DMS79 treated with DMSO at 0.1 percent for 48 hours (cell line): ENCODE measurements around the gene PNPLA2.

Source experiments
- DNase-seq: peaks from one replicate; lab custom pipeline; 2025; lab: John Stamatoyannopoulos, UW

PNPLA2 gene

DNA sequence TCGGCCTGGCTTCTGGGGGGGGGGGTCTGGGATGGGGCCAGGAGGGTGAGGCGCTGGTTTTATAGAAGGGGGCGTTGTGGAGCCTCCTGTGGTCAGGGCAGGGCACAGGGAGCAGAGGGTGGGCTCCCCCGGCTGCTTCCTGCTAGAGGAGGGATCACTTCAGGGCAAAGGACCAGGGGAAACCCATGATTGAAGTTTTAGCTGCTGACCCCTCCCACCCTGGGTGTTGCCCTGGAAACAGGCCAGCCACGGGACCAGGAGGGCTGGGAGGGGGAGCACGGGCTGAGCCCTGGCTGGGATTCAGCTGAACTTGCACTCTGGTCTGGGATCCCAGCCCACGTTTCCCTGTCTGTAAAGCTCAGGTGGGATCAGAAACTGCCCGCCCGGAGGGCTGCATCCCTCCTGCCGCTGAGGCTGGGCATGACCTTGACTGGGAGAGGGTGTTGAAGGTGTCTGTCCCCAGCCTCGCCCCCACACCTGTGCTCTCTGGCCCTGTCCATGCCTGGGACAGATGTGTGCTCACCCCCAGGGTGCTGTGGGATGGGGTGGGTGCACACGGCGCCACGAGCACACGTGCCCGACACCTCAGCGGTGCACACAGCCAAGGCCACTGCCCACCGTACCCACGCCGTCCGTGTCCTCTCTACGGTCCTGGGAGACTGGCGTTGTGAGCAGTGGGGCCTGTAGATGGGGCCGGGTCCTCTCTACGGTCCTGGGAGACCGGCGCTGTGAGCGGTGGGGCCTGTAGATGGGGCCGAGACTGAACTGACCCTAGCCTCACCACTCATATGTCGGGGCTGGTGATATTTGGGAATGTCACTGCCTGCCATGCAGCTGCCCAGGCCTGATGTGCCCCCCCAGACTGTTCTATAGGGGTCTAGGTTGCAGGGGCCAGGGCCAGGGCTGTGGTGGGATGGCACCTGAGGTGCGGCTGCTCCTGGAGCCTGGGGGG lies 26.3 kb downstream of the PNPLA2 start:
- DNase-seq: no peak

DNA sequence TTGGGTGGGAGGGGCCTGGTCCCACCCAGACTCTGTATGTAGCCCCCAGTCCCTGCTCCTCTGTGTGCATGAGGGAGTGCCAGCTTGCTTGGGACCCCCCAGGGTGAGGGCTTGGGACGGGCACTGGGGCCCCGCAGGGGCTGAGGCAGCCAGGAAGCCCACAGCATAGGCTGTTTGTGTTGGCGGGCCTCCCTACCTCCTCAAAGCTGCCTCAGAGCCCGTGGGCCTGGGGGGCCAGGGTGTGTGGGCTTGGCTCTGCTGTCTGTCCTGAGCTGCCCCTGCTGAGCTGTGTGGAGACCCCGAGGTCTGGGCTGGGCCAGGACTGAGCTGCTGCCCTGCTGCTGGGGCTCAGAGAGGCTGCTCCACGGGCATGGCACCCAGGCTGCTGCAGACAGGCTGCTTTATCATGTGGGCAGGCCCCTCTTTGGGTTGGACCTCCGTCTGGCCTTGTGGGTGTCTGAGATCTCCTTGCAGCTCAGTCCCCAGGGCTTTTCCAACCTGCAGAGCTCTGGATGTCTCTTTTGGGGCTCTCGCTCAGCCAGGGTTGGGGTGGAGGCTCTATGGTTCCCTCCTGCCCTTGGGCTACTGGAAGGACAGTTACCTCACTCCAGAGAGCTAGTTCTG lies 27.3 kb downstream of the PNPLA2 start:
- no peak for DNase-seq

DNA sequence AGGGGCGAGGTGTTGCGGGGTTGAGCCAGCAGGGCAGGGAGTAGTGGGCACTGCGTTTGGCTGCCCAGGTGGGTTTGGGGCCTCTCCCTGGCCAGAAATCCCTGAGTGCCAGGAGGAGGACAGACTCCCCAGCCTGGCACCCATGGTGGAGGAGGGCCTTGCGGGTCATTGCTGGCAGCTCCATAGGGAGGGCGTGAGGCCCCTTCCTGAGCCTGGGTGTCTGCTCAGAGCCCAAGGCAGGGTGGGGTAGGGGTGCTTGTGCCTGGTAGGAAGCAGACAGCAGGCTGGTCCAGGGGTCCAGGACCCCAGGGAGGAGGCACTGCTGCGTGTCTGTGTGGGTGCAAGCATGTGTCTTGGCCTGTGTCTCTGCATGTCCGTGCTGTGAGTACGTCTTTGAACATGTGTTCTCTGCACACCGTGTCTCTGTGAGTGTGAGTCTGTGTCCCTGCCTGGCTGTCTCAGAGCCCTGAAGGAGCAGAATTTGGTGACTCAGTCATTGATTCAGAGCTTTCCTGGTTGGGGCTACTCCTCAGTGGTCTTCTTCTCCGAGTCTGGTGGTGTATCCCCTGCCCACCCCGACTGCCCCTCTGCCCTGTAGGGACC lies 27.9 kb downstream of the PNPLA2 start:
- no peak for DNase-seq

DNA sequence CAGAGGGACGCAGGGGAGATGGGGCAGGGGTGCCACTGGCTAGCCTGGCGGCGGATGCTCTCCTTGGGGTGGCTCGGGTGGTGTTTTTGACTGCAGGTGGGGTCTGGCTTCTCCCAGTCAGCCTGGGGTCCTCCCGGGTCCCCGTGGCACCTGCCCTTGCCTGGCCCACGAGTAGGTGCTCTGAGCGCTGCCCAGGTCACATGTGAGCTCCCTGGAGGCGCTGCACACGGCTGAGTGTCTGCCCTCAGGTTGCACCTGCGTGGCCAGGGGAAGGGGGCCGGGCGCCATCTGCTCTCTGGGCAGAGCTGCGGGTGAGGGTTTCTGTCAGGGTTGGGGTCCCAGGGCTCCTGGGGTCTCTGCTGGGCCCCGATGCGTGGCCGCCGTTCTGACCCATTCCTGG lies 29.2 kb downstream of the PNPLA2 start:
- no peak for DNase-seq

DNA sequence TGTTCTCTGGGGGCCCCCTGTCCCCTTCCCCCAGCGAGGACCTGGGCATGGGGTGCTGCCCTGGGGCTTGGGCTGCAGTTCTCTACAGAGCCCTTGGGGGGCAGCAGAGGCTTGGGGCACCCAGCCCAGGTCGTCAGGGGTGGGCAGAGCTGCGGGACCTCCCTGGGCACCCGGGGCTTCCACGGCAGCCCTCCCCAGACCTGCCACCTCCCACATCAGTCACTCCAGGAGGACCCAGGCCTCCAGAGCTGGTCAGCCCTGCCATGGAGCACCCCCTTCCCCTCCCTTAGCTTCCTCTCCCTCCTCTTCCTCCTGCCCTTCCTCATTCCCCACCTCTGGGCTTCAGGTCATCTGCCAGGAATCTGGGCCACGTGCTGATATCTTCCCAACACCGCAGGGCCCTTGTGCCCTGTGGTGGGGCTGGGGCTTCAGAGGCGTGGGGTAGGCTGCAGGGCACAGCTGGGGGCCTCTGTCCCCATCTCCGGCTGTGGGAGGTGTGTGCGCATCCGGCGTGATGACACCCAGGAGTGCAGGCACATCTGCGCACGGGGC lies 29.7 kb downstream of the PNPLA2 start:
- no peak for DNase-seq

DNA sequence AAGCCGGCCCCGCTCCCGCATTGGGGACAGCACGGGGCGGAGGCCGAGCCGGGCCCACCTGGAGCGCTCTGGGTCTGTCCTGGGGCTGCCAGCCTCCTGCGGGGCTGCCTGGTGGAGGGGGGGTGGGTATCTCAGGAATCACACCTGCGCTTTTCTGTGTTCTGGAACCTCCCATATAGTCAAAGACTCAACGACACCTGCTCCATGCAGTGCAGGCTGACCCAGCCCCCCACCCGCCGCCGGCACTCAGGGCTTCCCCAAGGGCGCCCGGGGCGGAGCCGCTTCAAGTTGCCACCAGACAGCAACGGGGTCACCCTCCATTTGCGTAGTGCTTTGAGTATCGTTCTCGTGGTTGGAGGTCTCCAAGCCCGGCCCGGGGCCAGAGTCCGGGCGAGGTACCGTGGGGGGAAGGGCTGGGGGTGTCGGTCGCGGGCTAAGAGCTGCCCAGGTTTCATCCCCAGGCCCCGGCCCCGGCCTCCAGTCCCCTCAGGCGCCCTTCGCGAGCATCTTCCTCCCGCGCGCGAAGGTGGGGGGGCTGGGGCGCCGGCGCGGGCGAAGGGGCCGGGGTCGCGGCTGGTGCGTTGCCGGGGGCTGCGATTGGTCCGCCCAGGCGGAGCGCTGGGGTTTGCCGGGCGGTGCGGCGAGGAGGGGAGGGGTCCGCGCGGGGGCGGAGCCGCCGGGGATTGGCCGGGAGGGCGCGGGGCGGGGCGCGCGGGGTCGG lies 30.6 kb downstream of the PNPLA2 start:
- peak; percentile 20 for DNase-seq

DNA sequence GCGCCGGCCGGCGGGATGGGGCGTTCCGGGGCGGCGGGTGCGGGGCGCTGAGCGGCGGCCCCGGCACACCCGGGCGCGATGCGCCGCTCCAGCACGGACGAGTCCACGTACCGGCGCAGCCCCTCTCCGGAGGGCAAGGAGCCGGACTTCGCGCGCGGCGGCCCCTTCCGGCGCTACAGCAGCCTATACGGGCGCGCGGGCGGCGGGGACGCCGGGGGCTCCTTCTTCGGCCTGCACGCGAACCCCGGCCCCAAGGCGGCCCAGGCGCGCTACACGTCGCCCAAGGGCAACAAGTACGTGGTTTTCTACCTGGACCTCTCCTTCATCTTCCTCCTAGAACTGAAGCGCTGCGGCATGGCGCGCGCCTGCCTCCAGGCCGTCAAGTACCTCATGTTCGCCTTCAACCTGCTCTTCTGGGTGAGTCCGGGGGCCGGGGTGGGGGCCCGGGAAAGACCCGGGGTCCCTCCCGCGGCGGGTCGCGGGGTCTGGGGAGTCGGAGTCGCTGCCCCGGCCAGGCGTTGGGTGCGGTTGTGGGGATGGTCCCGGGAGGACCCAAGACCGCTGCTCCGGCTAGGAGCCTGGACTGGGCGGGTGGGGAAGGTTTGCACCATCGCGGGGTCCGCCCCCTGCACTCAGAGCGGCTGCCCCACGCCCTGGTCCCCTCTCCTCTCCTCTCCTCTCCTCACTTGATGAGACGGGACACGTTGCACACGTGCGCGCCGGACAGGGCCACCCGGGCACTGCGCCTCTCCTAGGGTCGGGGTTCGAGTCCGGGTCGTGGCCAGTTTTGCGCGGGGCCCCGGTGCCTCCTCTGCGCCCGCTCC lies 31.4 kb downstream of the PNPLA2 start:
- DNase-seq: no peak

DNA sequence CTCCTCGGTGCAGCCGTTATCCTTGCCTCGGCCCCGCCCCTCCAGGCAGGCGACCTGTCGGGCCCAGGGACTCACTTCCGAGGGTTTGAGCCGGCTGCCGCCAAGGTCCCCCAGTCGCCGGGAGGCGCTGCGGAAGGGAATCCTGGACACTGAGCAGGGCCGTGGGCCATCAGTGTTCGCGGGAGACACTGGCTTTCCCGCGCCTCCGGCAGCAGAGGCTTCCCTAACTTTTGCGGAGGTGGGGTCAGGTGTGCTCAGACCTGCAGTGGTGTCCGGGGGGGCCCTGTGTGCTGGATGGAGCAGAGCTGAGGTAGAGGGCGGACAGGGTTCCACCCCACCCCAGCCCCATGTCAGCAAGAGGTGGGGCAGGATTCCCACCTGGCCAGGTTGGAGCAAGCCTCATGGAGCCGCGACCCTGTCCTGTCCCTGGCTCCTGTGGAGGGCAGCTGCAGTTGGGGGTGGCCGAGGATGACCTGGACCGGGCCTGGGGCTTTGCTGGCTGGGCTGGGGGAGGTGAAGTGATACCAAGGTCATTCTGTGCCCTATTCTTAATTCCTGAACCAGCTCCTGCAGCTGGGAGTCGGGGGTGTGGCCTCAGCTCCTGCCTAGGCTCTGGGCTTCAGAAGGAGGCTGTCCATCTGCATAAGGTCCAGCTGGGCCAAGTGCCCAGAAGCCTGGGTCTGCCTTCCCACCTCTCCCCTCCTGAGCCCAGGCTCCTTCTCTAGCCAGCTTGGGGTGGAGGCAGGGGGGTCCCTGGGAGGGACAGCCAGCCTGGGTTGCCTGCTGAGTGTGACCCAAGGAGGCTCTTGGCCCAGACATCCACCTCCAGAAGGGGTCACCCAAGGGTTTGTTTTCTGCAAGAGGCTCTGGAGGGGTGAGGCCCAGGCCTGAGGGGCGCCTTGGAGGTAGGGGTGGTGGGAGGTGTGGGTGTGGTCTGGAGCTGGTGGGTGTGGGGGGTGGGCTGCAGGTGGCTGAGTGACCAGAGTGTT lies 32.4 kb downstream of the PNPLA2 start:
- no peak for DNase-seq

DNA sequence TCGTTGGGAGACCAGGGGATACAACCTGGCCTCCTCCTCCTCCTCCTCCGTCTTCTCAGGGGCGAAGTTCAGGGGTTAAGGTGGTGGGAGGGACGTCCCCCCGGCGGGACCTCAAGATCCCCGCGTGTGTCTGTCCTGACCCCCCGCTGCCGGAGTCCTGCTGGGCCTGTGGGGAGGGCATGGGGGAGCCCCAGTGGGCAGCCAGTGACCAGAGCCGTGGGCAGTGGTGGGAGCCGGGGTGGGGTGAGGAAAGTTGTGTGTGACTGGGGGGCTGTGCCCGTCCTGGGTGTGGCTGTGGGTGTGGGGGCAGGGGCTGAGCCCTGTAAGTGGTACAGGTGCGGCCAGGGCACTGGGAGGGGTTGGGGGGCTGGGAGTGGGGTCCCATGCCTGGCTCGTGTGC lies 34.0 kb downstream of the PNPLA2 start:
- DNase-seq: no peak

DNA sequence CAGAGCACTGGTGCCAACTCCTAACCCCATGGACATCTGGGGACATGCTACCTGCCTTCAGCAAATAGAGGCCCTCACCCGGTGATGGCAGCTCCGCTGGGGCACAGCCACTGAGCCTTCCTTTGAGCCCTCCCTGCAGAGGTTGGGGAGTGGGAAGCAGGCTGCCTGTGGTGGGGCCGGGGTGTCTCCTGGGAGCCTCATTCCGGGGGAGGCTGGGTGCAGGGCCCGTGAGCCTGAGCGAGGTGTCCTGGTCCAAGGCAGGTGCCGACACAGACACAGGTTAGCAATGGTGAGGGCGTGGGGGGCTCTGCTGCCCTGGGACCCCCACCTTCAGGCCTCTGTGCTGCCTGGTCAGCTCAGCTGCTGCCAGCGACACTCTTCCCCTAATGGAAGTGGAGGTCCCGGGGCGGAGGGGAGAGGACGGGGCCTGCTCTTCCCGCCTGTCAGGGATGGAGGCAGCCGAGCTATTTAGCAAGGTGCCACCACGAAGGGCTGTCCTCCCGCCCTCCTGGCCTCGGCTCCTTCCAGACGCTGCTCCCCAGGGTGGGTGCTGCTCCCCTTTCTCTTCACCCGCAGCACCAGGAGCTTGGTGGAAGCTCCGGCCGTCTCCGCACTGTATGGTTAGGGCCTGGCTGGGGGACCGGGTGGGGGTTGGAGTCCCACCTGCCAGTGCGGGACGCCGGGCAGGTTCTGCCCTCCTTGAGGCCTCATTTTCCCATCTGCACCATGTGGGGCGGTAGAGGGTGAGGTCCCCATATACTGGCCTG lies 35.2 kb downstream of the PNPLA2 start:
- no peak for DNase-seq

DNA sequence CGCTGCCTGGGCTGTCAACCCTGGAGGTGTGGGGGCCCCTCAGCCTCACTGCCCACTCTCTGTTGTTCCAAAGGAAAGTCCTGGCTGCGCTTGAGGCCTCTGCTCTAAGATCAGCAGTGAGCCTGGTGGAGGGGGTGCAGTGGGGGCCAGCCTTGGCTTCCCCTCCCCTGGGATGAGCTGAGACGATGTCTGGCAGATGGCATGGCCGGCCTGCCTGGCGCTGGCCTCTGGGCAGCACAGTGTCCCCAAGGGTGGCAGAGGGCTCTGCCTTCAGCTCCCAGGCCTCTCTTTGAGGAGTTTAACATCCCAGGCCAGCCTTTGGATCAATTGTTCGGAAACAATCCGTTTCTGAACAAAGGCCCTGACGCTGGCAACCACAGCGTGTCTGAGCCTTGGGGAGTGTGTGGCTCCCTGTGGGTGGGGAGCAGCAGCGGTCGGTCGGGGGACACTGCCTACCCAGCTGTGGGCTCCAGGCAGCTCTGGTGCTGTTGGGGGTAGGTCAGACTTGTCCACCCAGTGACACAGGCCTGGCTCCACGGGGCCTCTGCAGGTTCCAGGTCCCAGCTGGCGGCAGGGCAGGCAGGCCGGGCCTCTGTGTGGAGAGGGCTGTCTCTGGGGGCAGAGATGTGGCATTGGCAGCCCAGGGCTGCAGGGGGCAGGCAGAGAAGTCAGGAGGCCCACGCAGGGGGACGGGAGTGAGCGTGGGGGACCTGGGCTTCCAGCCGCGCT lies 36.1 kb downstream of the PNPLA2 start:
- no peak for DNase-seq

DNA sequence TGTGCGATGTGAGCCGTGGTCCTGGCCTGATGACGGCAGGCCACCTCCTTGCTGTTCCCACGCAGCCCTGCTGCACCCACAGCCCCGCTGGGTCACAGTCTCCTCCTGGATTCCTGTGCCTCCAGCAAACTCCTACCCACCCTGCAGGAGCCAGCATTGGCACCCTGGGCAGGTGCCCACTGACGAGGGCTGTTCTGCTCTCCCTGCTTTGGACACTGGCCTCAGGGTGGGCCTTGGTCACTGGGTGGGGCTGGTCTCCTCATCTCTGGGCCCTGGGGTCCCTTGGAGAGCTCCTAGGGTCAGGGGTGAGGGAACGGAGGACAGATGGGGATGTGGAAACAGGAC lies 36.6 kb downstream of the PNPLA2 start:
- no peak for DNase-seq

DNA sequence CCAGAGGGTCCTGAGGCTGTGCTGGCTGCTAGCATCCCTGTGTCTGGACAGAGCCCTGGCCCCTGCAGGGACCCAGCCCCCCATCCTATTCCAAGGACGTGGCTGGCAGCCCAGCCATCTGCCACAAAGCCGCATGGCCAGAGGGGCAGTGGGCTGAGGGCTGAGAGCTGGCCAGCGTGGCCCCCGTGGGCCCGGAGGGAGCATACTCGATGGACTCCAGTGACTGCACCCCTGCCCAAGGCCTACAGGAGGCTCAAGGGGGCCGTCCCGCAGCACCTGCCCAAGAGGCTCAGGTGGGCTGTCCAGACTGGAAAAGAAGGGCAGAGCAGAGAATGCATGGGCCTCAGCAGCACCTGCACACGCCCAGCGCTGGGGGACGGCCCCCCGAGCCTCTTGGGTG lies 37.1 kb downstream of the PNPLA2 start:
- DNase-seq: no peak

DNA sequence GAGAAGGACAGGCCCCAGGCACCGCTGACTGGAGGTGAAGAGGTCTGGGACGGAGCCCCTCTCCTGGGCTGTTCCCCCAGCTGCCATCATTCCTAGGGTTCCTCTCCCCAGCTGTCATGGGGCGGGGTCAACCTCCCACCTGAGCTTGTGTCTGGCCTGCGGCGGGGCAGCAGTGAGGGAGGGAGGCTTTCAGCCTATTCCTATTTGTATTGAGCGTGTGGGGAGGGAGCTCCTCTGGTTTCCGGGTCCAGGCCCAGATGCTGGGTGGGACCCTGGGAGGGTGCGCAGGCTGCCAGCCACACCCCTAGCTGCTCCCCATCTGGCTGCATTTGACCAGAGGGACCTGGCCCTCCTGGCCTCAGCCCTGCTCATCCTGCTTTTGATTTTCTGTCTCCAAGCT lies 37.7 kb downstream of the PNPLA2 start:
- DNase-seq: no peak

DNA sequence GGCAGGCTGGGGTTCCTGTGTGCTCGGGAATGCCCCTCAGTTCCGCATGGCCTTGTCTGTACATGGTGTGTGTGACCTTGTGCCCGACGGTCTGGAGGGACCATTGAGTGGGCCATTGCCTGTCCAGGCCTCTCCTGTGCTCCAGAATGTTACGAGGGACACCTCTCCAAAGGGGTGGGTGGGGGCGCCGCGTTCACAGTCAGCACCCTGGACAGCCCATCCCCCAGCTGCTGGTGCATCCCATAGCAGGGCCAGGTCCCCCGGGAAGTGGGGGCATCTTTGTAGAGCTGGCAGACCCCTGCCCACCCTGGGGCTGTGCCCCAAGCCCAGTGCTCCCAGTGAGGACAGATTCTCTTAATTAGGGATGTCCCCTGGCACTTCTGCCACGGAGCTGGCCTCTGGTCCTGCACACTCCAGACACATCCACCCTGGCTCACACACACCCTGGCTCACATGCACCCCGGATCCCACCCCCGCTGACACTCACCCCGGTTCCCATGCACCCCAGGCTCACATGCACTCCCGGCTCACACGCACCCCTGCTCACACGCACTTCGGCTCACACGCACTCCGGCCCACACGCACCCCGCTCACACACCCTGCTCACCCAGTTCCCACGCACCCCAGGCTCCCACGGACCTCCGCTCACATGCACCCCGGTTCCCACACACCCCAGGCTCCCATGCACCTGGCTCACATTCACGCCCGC lies 39.5 kb downstream of the PNPLA2 start:
- DNase-seq: no peak

DNA sequence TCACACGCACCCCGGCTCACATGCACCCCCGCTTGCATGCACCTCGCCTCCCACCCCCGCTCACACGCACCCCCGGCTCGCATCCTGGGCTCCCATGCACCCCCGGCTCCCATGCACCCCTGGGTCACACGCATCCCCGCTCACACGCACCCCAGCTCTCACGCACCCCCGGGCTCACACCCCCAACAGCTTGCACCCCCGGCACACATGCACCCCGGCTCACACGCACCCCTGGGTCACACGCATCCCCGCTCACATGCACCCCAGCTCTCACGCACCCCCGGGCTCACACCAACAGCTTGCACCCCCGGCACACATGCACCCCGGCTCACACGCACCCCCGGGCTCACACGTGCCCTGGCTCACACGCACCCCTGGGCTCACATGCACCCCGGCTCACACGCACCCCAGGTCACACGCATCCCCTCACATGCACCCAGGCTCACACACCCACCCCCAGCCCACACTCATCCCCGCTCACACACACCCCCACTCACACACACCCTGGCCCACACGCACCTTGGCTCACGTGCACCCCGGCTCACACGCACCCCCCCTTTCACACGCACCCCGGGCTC lies 40.1 kb downstream of the PNPLA2 start:
- no peak for DNase-seq

DNA sequence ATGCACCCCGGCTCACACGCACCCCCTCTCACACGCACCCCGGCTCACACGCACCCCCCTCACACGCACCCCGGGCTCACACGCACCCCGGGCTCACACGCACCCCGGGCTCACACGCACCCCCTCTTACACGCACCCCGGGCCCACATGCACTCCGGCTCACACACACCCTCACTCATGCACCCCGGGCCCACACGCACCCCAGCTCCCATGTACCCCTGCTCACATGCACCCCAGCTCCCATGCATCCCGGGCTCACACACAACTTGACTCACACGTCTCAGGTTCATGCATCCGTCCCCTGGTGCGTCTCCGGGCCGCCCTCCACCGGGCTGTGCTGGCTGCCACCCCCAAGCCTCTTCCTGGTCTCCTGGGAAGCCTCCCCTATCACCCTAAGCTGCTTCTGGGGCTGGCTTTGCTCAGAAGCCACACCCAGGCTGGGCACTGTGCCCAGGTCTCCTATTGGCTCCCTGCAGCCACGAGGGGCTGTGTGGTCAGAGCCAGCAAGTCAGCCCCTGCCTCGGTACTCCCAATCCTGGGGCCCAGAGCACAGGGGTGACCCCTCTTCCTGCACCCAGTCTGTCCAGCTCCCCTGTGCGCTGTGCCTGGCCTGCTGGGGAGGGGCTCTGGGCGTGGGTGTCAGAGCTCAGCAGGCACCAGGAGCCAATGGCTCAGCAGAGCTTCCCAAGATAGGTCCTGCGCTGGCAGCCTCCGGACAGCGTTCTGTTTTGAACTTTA lies 40.8 kb downstream of the PNPLA2 start:
- peak; percentile 45 for DNase-seq
